Cerebellar cortex (tissue), 1 donor: Measurements from ENCODE around the gene ETV5.

Source experiments
- DNase-seq: peaks from one replicate; pipeline ENCODE4 v3.0.0-alpha.2; 2015; ENCODE audit warnings: low spot score

The ETV5 gene

DNA sequence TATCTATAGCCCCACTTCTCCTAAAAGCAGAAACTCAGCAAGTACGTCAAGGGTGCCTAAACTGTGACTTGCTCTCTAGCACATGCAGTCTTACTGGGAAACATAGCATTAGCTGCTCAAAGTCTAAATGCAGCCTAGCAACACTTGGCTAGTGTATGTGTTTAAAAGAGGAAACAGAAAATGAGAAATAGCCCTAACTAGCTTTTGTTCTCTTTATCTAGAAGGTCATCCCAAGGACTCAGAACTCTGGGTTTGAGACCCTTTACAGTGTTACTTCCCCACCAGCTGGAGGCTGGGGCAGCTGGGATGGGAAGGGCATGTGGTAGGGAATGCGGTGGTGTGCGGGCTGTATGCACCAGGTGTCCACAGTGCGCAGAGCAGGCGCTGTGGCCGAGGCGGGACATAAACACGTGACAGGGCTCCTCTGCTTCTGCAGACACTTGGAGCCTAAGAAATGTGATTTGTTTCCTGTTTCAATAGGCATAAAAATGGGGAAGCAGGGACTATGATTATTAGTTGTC lies 13.3 kb downstream of the ETV5 start:
- no peak for DNase-seq

- no peak for DNase-seq
Observed at GRCh38 chr3:186094696-186095425, 14.0 kb downstream of the ETV5 start.

DNA sequence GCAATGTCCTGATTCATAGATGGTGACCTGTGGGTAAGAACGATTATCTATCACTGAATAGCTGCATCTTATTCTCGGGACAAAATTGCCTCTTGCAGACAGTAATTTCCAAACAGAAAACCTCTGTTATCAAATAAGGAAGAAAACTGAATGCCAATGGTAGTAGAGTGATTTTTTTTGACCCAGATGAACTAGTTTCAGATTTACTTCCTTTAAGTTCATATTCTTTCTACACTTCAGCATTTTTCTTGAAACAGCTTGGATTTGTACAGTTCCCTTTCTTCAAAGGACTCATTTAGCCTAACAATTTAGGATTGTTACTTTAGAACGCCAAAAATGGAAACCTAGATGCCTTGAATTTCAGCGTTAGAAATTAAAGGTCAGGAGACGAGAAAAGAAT lies 14.6 kb downstream of the ETV5 start:
- no peak for DNase-seq

DNA sequence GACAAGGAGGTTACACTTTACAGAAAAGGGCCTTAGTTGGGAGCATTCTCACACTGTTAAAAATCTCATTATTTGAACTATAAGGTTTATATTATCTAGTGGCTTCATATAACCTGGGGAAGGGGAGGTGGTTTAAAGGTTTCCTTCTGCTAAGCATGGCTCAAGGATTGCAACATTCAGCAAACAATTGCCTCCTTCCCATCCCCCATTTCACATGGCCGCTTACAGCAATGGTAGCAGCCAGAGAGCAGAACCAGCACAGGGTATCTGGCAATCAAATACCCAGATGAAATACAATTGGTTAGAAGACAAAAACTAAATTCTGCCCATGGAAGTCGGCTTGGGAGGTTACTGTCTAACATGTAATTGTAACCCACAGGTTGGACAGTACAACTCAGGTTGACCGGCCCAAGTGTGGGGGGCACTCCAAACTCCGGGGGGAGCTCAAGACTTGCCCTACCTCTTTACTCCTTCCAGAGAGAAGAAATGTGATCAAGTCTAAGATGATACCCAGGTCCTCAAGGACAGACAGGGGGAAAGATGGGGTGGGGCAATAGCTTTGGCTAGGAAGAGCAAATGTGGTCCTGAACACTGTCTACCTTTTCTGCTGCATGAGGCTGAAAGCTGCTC lies 15.5 kb downstream of the ETV5 start:
- no peak for DNase-seq

DNA sequence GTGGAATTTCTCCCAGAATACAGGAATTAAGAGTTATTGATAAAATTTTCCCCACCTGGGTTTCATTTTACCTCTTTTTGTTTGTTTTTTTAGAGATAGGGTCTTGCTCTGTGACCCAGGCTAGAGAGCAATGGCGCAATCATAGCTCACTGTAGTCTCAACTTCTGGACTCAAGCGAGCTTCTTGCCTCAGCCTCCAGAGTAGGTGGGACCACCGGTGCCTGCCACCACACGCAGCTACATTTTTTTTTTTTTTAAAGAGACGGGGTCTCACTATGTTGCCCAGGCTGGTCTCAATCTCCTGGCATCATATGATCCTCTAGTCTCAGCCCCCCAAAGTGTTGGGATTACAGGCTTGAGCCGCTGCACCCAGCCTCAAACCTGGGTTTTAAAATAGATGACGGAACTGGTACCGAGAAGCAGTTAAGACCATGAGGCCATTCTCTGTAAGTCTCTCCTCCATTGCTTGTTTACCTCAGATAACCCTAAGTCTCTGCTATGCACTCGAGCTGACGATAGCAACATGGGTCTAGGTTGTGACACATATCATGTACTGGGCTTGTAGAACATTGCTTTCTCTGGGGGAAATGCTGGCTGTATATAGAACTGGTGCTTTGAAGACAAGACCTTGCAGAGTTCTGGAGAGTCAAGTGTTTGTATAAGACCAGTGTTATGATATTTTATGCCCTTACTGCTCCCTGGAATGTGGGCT lies 16.4 kb downstream of the ETV5 start:
- DNase-seq = no peak

- DNase-seq = no peak
Observed at GRCh38 chr3:186090901-186091300, 18.0 kb downstream of the ETV5 start.

GRCh38 chr3:186088335-186088734 lies 20.6 kb downstream of the ETV5 start:
- DNase-seq = no peak

DNA sequence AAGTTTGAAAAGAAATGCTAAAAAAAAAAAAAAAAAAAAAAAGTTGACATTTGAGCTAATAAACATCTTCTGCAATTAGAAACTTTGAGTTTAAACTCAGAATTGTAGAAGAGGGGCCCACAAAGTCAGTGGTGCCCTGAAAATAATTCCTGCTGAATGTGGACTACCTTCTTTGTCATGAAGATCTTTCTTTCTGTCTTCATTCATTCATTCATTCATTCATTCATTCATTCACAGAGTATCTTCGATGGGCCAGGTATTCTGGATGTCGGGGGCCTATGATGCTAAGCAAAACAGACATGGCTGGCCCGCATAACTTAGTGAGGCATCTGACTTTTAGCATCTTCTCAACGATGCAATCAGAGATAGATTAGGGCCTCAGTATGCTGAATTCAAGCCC lies 24.6 kb downstream of the ETV5 start:
- DNase-seq = no peak

GRCh38 chr3:186083746-186084145 lies 25.1 kb downstream of the ETV5 start:
- DNase-seq = no peak

DNA sequence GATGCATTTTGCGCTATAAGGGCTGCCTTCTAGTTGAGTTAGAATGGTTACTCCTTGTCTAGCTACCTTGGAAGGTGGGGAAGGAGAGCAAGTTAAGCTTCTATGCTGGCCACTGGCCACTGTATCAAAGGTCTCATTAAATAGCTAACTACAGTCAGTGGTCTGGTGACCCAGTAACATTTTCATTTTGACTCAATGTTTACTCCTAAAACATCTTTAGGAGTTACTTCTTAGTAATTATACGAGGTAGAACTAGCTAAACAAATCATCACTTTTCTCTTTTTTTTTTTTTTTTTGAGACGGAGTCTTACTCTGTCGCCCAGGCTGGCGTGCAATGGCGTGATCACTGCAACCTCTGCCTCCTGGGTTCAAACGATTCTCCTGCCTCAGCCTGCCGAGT lies 26.7 kb downstream of the ETV5 start:
- no peak for DNase-seq

DNA sequence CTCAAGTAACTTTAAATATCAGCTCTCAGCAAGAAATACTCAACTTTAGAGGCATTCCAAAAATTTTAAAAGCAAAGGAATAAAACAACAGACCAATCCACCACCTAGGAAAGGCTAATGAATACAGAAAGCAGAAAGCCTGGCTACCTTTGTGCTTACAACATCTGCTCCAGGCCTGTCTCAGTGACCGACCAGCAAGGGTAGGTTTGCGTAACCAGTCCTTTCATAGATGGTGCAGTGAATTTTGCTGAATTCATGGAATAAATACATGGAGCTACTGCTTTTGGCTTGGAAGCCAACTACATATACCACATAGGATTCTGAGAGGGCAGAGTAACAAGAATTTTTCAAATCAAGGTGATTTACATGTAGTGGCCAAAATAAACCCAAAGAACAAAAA lies 27.2 kb downstream of the ETV5 start:
- no peak for DNase-seq

- no peak for DNase-seq
Observed at GRCh38 chr3:186080849-186081438, 27.9 kb downstream of the ETV5 start.

DNA sequence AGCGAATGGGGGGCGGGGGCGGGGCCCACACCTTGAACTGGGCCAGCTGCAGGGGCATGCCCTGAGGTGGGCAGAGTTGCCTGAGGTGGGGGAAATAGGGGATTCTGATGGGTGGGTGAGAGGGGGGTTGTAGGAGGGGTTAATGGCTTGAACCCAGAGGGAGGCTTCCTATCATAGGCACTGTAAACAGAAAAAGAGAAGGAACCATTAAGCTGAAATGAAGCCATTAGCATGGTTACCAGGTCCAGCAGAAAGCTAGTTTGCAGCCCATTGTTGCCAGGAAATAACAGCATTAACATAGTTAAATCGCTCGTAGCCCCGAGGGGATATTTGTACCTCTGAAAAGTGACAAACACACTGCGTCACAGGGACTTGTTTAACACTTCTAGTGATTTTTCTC lies 29.0 kb downstream of the ETV5 start:
- no peak for DNase-seq

- no peak for DNase-seq
Observed at GRCh38 chr3:186077466-186077865, 31.4 kb downstream of the ETV5 start.

GRCh38 chr3:186075931-186076567 lies 32.8 kb downstream of the ETV5 start:
- no peak for DNase-seq

DNA sequence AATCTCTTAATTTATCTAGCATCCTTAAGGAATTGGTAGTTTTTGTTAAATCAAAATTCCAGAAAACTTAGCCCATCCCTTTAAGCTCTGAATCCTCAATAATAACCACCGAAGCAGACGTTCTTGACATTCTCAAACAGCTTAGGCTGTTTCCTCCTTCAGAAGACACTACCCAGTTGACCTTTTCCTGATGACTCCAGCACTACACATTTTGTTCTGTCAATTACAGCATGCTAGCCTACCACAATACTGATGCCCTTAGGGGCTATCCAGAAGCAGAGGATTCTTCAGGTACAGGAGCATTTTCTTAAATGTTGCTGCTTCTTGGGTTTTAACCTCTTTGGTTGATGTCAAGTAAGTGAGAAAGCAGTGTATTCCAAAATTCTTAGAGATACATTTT lies 33.4 kb downstream of the ETV5 start:
- no peak for DNase-seq

DNA sequence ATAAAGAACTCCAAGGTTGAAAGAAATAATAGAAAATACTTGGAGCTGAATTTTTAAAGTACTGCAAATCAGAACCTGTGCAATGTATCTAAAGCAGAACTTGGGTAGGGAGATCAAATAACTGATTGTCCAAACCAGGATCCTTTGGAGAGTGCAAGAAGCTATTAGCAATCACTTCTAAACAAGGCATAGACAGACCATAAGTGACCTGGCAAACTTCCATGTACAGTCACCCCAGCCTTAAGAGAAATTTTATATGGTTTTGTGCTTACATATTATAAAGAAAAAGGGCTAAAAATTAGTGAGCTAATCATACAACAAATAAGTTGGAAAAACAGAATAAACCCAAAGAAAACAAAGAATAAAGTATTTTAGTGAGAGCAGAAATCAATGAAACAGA lies 35.2 kb downstream of the ETV5 start:
- no peak for DNase-seq

DNA sequence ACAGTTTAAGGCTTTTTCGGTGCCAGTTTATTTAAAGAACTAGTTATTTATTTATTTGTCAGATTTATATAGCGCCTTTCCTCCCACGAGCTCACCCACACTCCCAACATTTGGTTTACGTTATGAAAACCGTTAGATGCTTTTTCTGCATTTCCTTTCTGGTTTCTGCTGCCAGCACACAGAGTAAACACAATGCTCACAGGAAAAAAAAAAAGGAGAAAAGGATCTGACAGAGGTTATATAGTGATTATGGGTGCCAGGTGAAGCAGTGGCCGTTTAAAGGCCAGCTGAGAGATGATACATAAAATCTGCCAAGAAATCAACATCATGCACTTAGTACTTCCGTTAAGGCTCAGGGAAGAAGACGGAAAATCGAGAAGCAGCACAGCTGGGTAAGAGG lies 37.9 kb downstream of the ETV5 start:
- DNase-seq = no peak

DNA sequence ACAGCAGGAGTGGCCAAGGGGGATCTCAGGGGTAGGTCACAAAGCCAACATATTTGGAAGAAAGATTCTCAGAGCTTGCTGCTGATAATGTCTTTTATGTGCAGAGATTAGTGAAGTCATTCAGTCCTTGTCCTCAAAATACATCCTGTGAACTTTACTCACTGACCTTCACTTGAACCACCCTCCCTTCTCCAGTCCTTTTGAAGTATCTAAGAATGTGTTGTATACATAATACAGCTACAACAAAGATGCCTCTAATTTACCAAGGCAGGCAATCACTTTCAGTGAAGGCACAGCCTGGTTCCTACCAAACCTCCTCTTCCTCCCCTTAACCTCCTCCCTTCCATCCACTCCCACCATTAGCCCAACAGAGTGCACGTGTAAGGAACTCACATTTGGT lies 38.3 kb downstream of the ETV5 start:
- DNase-seq = no peak

DNA sequence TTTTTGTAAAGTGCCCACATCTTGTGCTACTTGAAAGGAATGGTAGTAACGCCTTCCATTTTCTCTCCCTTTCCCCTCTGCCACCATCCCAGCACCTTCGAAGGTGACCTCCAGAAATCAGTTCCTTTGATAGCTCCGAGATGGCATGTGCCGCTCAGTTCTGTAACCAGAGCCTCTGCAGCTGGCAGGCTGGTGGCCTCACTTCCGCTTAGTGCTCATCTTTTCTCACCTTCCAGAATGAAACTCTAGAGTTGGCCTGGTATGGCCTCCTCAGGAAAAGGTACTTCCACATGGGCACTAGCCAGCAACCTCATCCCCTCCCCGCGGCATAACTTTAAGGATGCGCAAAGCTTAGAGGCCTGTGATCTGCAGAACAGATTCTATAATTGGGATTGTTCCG lies 38.8 kb downstream of the ETV5 start:
- DNase-seq = no peak

DNA sequence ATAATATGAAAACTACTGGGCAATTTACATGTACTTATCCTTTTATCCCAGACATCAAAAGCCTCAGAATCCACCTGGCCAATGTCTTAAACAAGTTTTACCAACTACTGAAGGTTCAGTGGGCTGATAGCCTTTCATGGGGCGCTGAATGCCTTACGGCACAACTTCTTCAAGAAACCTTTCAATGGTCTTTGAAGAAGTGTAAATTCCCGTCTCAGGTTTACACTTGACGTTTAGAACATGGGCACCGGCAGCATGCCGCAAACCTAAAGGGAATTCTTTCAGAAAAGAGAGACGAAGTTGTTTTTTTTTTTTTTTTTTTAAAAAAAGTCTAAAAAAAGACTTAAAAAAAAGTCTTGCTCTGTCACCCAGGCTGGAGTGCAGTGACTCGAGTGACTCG lies 39.7 kb downstream of the ETV5 start:
- DNase-seq = no peak

DNA sequence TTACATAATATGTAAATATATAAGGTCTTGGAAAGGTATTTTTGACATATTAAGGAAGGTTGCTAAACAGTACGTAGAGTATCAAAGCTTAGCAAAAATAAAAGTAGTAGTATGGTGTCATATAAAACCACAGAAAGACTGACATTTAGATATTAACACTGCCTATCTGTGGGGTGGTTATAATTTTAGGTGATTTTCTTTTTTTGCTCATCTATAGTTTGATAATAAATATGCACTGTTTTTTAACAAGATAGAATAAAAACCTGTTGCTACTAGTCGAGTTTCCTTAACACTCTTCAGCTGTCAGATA lies 40.7 kb downstream of the ETV5 start:
- DNase-seq = no peak
